HL-60 (cell line): ENCODE data around the gene FEM1A.

ENCODE experiments used
- TF ChIP-seq, protein P1 (sequence below): IDR thresholded peaks from one replicate; pipeline ENCODE4 v1.5.1; 2011; ENCODE audit warnings: low read length, control low read depth, inconsistent platforms; ENCODE audit not compliant: insufficient read depth
- TF ChIP-seq, protein P2 (sequence below): IDR thresholded peaks from 2 replicates; pipeline ENCODE4 v1.6.1; 2012; ENCODE audit warnings: low read depth; ENCODE audit not compliant: insufficient replicate concordance

DNA sequence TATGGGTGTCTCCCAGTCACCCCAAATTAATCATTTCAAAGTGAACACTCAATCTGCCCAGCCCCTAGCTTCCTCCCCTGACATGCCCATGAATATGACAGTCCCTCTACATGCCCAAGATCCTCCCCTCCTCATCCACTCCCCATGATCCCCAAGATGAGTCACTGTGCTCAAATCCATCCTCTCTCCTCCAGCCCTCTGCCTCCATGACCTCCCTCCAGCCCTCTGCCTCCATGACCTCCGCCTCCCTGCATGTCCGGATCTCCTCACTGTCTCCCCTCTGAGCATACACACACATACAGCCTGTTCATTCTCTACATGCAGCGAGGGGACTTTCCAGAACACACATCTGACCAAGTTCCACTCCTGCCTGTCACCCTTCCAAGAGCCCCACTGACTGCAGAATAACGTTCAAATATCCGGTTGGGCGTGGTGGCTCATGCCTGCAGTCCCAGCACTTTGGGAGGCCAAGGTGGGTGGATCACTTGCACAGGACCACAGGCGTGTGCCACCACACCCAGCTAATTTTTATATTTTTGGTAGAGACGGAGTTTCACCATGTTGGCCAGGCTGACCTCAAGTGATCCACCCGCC lies 18.4 kb upstream of the FEM1A start:
- TF ChIP-seq, protein P1, sequence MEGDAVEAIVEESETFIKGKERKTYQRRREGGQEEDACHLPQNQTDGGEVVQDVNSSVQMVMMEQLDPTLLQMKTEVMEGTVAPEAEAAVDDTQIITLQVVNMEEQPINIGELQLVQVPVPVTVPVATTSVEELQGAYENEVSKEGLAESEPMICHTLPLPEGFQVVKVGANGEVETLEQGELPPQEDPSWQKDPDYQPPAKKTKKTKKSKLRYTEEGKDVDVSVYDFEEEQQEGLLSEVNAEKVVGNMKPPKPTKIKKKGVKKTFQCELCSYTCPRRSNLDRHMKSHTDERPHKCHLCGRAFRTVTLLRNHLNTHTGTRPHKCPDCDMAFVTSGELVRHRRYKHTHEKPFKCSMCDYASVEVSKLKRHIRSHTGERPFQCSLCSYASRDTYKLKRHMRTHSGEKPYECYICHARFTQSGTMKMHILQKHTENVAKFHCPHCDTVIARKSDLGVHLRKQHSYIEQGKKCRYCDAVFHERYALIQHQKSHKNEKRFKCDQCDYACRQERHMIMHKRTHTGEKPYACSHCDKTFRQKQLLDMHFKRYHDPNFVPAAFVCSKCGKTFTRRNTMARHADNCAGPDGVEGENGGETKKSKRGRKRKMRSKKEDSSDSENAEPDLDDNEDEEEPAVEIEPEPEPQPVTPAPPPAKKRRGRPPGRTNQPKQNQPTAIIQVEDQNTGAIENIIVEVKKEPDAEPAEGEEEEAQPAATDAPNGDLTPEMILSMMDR, result no peak
- TF ChIP-seq, protein P2, sequence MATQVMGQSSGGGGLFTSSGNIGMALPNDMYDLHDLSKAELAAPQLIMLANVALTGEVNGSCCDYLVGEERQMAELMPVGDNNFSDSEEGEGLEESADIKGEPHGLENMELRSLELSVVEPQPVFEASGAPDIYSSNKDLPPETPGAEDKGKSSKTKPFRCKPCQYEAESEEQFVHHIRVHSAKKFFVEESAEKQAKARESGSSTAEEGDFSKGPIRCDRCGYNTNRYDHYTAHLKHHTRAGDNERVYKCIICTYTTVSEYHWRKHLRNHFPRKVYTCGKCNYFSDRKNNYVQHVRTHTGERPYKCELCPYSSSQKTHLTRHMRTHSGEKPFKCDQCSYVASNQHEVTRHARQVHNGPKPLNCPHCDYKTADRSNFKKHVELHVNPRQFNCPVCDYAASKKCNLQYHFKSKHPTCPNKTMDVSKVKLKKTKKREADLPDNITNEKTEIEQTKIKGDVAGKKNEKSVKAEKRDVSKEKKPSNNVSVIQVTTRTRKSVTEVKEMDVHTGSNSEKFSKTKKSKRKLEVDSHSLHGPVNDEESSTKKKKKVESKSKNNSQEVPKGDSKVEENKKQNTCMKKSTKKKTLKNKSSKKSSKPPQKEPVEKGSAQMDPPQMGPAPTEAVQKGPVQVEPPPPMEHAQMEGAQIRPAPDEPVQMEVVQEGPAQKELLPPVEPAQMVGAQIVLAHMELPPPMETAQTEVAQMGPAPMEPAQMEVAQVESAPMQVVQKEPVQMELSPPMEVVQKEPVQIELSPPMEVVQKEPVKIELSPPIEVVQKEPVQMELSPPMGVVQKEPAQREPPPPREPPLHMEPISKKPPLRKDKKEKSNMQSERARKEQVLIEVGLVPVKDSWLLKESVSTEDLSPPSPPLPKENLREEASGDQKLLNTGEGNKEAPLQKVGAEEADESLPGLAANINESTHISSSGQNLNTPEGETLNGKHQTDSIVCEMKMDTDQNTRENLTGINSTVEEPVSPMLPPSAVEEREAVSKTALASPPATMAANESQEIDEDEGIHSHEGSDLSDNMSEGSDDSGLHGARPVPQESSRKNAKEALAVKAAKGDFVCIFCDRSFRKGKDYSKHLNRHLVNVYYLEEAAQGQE, result no peak
